GM18861 (cell line): ENCODE measurements around the gene PAH.
"Not testable (repeated sequence)": the region's sequence is repeated elsewhere in the genome, so short reads cannot be mapped to it uniquely, and the experiment has no call there.

Experiments
- ATAC-seq: cut with Tn5 transposase; IDR thresholded peaks from one replicate; pipeline ENCODE4 v1.9.1; 2021; ENCODE audit not compliant: unreplicated experiment

The PAH gene

GRCh38 chr12:102833687-102834441, 83.2 kb downstream of the PAH start:
- no peak for ATAC-seq

GRCh38 chr12:102832826-102833225, 84.2 kb downstream of the PAH start:
- not testable (repeated sequence) for ATAC-seq

GRCh38 chr12:102824218-102824835, 92.7 kb downstream of the PAH start:
- no peak for ATAC-seq

GRCh38 chr12:102821149-102821548, 95.9 kb downstream of the PAH start:
- no peak for ATAC-seq

GRCh38 chr12:102816816-102817434, 100.1 kb downstream of the PAH start:
- no peak for ATAC-seq

- no peak for ATAC-seq
These were observed 102.2 kb downstream of the PAH start for GRCh38 chr12:102814691-102815367.

GRCh38 chr12:102812344-102812743, 104.7 kb downstream of the PAH start:
- ATAC-seq: no peak

- ATAC-seq: no peak
These were observed 105.8 kb downstream of the PAH start for GRCh38 chr12:102811110-102811737.

- ATAC-seq: no peak
These were observed 108.6 kb downstream of the PAH start for GRCh38 chr12:102808412-102808811.

GRCh38 chr12:102806592-102806991, 110.5 kb downstream of the PAH start:
- ATAC-seq: no peak

- no peak for ATAC-seq
These were observed 110.9 kb downstream of the PAH start for GRCh38 chr12:102806110-102806509.

GRCh38 chr12:102800565-102800964, 116.5 kb downstream of the PAH start:
- ATAC-seq: no peak

GRCh38 chr12:102799229-102799628, 117.8 kb downstream of the PAH start:
- no peak for ATAC-seq

GRCh38 chr12:102797528-102797927, 119.5 kb downstream of the PAH start:
- no peak for ATAC-seq

- no peak for ATAC-seq
These were observed 123.1 kb downstream of the PAH start for GRCh38 chr12:102793921-102794320.
